LHCN-M2 (cell line): ENCODE measurements around the gene CGREF1. TPM values are rescaled to one million over a fixed set of nuclear protein-coding genes. Genes with fewer than 3 reads are reported as not detected.
"Not testable (repeated sequence)": the region's sequence is repeated elsewhere in the genome, so short reads cannot be mapped to it uniquely, and the experiment has no call there.

Experiments
- DNase-seq: peaks from one replicate; pipeline ENCODE4 v3.0.0-alpha.2; 2012; ENCODE audit warnings: low read depth
- total RNA-seq: library from RNA; depleted of rRNA; stranded (reverse); fragments of >200 nt; gene quantifications from 2 replicates; pipeline ENCODE4 v1.2.3, GENCODE V29; 2014

Gene CGREF1
- total RNA-seq, 1 experiment from 2014 or later, result 0.69 TPM

- DNase-seq, result no peak
Measured at GRCh38 chr2:27115519-27115918, 3.4 kb downstream of the CGREF1 start.

- not testable (repeated sequence) for DNase-seq
Measured at GRCh38 chr2:27111392-27112078, 7.4 kb downstream of the CGREF1 start.

- DNase-seq, result not testable (repeated sequence)
Measured at GRCh38 chr2:27110603-27111352, 8.2 kb downstream of the CGREF1 start.

- DNase-seq, result no peak
Measured at GRCh38 chr2:27109083-27109482, 9.8 kb downstream of the CGREF1 start.

- no peak for DNase-seq
Measured at GRCh38 chr2:27108221-27108620, 10.7 kb downstream of the CGREF1 start.

GRCh38 chr2:27105981-27106380 is 12.9 kb downstream of the CGREF1 start:
- no peak for DNase-seq

- no peak for DNase-seq
Measured at GRCh38 chr2:27102329-27102728, 16.6 kb downstream of the CGREF1 start.

- DNase-seq, result no peak
Measured at GRCh38 chr2:27100036-27100435, 18.9 kb downstream of the CGREF1 start.

GRCh38 chr2:27099334-27099955 is 19.5 kb downstream of the CGREF1 start:
- DNase-seq, result no peak

- no peak for DNase-seq
Measured at GRCh38 chr2:27097341-27097740, 21.6 kb downstream of the CGREF1 start.

GRCh38 chr2:27096748-27097297 is 22.1 kb downstream of the CGREF1 start:
- DNase-seq, result no peak

GRCh38 chr2:27095745-27096651 is 22.9 kb downstream of the CGREF1 start:
- peak; percentile 52 for DNase-seq

GRCh38 chr2:27095427-27095744 is 23.5 kb downstream of the CGREF1 start:
- DNase-seq, result no peak

- no peak for DNase-seq
Measured at GRCh38 chr2:27094353-27094984, 24.5 kb downstream of the CGREF1 start.

GRCh38 chr2:27093430-27094352 is 25.2 kb downstream of the CGREF1 start:
- no peak for DNase-seq

GRCh38 chr2:27092696-27093429 is 26.1 kb downstream of the CGREF1 start:
- DNase-seq, result no peak

GRCh38 chr2:27091746-27092695 is 26.9 kb downstream of the CGREF1 start:
- no peak for DNase-seq
